Natural killer cell treated with Interleukin-12 subunit alpha and Interleukin-12 subunit beta and Interleukin-15 and Interleukin-18, amount 100 ng/mL, for 72 hours (primary cell): Measurements from ENCODE around the gene FAM3B. TPM values are rescaled to one million over a fixed set of nuclear protein-coding genes. Genes with fewer than 3 reads are reported as not detected.

Experiments
- ATAC-seq, 2 donors: fragments of 150-1000 bp; cut with Tn5 transposase in 1 of 2; sonication (Bioruptor Pico), chemical (Tn5 transposase) in 1 of 2; 2 replicates each; pipeline ENCODE4 v1.10.0; 2021
- DNase-seq: peaks from one replicate; pipeline ENCODE4 v3.0.0; 2022; ENCODE audit warnings: low spot score
- H3K27ac Mint-ChIP-seq, 2 donors: 1 replicate in 1 of 2; 2 replicates in 1 of 2; pipeline ENCODE4 v1.8.0; 2022; ENCODE audit warnings: mixed read lengths in 2 of 2, mild to moderate bottlenecking in 1 of 2, moderate library complexity in 1 of 2
- H3K27me3 Mint-ChIP-seq, 2 donors: 1 replicate in 1 of 2; 2 replicates in 1 of 2; pipeline ENCODE4 v1.8.0; 2022; ENCODE audit warnings: mixed read lengths in 2 of 2
- H3K36me3 Mint-ChIP-seq: one replicate; pipeline ENCODE4 v1.8.0; 2022; ENCODE audit warnings: mixed read lengths
- H3K4me1 Mint-ChIP-seq, 2 donors: 1 replicate in 1 of 2; 2 replicates in 1 of 2; pipeline ENCODE4 v1.8.0; 2022; ENCODE audit warnings: low read depth in 2 of 2, mixed read lengths in 2 of 2, mild to moderate bottlenecking in 1 of 2
- H3K4me3 Mint-ChIP-seq: one replicate; pipeline ENCODE4 v1.8.0; 2022; ENCODE audit warnings: mixed read lengths
- H3K9me3 Mint-ChIP-seq: 2 replicates; pipeline ENCODE4 v1.8.0; 2022; ENCODE audit warnings: mixed read lengths
- total RNA-seq, 2 donors: library from RNA; stranded (reverse); gene quantifications; one replicate each; pipeline ENCODE4 v1.2.3, GENCODE V29; 2022

Gene FAM3B
- total RNA-seq, 2 donors from 2014 or later: not detected

DNA sequence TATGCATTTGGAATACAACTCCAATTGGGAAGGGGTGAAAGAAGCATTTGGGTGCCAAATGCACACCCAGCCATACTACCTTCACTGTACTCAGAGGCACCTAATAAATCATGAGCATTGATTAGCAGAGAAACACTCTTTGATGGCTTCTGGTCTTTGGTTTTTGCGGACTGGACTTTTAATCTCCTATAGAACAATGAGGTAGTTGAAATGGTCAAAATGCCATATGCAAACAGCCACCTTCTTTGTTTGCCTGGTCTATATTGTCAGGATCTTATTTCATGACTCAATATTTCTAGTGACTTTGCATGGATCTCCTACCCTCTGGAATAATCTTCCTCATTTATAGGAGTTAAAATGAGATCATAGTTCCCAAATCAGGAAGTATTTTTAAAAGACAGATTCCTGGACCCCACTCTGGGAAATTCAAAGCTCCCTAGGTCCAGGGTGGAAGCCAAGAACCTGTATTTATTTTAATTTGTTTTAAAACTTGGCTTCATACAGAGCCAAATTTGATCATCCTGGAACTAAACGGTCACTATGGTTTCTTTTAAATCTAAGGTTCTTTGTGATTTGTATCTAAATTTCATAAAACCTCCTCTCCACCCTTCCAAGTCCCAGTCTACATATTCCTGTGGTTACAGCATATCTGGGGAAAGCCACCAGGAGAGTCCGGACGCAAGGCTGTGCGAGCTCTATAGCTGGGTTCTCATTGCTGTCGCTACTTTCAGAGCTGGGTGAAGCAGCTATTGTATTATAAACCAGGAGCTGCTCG is 8.7 kb downstream of the FAM3B start:
- no peaks in the 10 kb centered on the region for H3K36me3 Mint-ChIP-seq
- H3K27ac Mint-ChIP-seq: no peak overlapping the region
- H3K9me3 Mint-ChIP-seq: no peaks in the 10 kb centered on the region
- peaks cover 8 to 9% of the 10 kb centered on the region in 2 donors for H3K27me3 Mint-ChIP-seq
- H3K4me3 Mint-ChIP-seq: no peak overlapping the region
- ATAC-seq: no peak
- no peak for DNase-seq
- H3K4me1 Mint-ChIP-seq: no peaks in the 10 kb centered on the region

DNA sequence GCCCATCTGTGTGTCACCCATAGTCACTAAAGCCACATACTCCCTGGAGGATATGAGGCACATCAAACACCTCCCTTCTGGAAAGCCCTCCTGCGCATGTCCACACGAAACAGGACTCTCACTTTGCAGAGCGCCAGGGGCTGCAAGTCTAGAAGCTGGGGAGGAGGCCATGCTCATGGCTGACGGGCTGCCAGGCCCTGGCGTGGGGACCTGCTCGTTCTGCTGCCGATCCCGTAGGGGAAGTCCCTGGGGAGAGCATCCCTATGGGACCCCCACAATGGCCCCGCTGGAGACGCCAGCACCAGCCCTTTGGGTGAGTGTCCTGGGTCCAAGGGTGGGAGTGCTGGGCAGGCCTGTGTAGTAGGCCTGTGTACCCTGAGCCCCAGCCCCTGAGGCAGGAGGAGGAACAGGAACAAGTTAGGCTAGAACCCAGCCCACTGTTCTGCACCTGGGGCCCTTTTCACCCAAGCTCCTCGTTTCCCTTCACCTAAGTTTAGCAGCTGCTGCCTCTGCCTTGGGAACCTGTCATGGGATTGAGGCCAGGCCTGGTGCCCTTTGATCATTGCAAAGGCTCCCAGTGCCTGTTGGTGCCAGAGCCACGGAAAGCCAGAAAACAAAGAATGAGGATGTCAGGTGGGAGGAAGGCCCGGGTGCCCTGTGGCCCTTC is 9.9 kb downstream of the FAM3B start:
- DNase-seq (no peak), ATAC-seq (peak in 1 of 2 donors; percentile 24)
- H3K9me3 Mint-ChIP-seq: no peaks in the 10 kb centered on the region
- H3K27me3 Mint-ChIP-seq: peaks cover 13 to 14% of the 10 kb centered on the region in 2 donors
- no peak overlapping the region for H3K4me3 Mint-ChIP-seq
- H3K36me3 Mint-ChIP-seq: no peaks in the 10 kb centered on the region
- no peak overlapping the region for H3K27ac Mint-ChIP-seq
- no peaks in the 10 kb centered on the region for H3K4me1 Mint-ChIP-seq

- DNase-seq (no peak), ATAC-seq (no peak)
- Mint-ChIP-seq H3K27me3 (peaks cover 18 to 26% of the 10 kb centered on the region in 2 donors), H3K4me1 (no peaks in the 10 kb centered on the region), H3K4me3 (no peak overlapping the region), H3K27ac (no peak overlapping the region), H3K36me3 (no peaks in the 10 kb centered on the region), H3K9me3 (no peaks in the 10 kb centered on the region)
These were observed 11.2 kb downstream of the FAM3B start for GRCh38 chr21:41327753-41328152.

GRCh38 chr21:41328660-41329607 is 12.3 kb downstream of the FAM3B start:
- Mint-ChIP-seq H3K4me3 (no peak overlapping the region), H3K4me1 (no peaks in the 10 kb centered on the region), H3K36me3 (peaks cover 7% of the 10 kb centered on the region), H3K9me3 (no peaks in the 10 kb centered on the region), H3K27ac (no peak overlapping the region), H3K27me3 (peaks cover 26 to 37% of the 10 kb centered on the region in 2 donors)
- no peak for DNase-seq
- no peak for ATAC-seq

GRCh38 chr21:41333752-41334151 is 17.2 kb downstream of the FAM3B start:
- no peak for ATAC-seq
- H3K9me3 Mint-ChIP-seq: no peaks in the 10 kb centered on the region
- no peak for DNase-seq
- H3K4me3 Mint-ChIP-seq: no peak overlapping the region
- H3K36me3 Mint-ChIP-seq: peaks cover 7% of the 10 kb centered on the region
- H3K4me1 Mint-ChIP-seq: no peaks in the 10 kb centered on the region
- no peak overlapping the region for H3K27ac Mint-ChIP-seq
- H3K27me3 Mint-ChIP-seq: peaks cover 30 to 38% of the 10 kb centered on the region in 2 donors

GRCh38 chr21:41337515-41337914 is 20.9 kb downstream of the FAM3B start:
- ATAC-seq: peak; percentile 49 to 61
- H3K4me3 Mint-ChIP-seq: no peak overlapping the region
- no peaks in the 10 kb centered on the region for H3K9me3 Mint-ChIP-seq

GRCh38 chr21:41338455-41338854 is 21.9 kb downstream of the FAM3B start:
- Mint-ChIP-seq H3K4me3 (no peak overlapping the region), H3K27me3 (peaks cover 23 to 34% of the 10 kb centered on the region in 2 donors), H3K4me1 (no peaks in the 10 kb centered on the region), H3K36me3 (peaks cover 12% of the 10 kb centered on the region), H3K9me3 (no peaks in the 10 kb centered on the region), H3K27ac (no peak overlapping the region)
- DNase-seq: no peak
- no peak for ATAC-seq

More at GRCh38 chr21:41337515-41337914, 20.9 kb downstream of the FAM3B start:
- Mint-ChIP-seq H3K4me1 (no peaks in the 10 kb centered on the region), H3K27ac (no peak overlapping the region), H3K27me3 (peaks cover 26 to 34% of the 10 kb centered on the region in 2 donors), H3K36me3 (peaks cover 13% of the 10 kb centered on the region)
- DNase-seq: no peak

DNA sequence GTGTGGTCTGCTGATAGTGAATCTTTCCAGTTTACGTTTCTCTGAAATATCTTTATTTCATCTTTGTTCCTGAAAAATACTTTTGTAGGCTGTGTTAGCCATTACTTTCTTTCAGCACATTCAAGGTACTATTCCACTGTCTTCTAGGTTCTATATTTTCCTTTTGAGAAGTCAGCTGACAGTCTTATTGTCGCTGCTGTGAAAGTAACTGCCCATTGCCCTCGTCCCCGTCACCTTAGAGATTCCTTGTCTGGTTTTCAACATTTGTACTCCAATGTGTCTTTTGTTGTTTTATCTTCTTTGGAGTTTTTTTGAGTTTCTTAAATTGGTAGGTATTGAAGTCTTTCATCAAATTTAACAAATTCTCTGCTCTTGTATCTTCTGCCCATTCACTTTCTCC is 25.4 kb downstream of the FAM3B start:
- ATAC-seq: no peak
- peaks cover 27 to 39% of the 10 kb centered on the region in 2 donors for H3K27me3 Mint-ChIP-seq
- no peak for DNase-seq
- H3K9me3 Mint-ChIP-seq: no peaks in the 10 kb centered on the region
- H3K27ac Mint-ChIP-seq: no peak overlapping the region
- H3K4me1 Mint-ChIP-seq: no peaks in the 10 kb centered on the region
- H3K36me3 Mint-ChIP-seq: peaks cover 7% of the 10 kb centered on the region
- no peak overlapping the region for H3K4me3 Mint-ChIP-seq

GRCh38 chr21:41344146-41344545 is 27.5 kb downstream of the FAM3B start:
- no peak overlapping the region for H3K27ac Mint-ChIP-seq

DNA sequence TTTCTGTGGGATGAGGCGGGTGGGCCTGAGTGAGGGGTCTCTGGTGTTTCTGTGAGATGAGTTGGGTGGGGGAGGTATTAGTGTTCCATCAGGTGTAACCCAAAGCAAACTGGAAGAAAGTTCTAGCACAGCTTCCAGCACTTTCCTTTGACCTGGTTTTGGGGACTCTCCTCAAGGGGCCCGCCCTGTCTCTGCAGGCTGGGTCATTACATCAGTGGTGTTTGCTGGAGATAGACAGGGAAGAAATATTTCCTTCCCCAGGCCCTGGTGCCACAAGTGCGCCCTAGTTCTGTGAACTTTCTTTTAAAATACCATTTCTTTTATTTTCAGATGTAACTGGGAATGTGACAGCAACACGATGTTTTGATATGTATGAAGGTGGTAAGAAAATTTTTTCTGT is 28.8 kb downstream of the FAM3B start:
- Mint-ChIP-seq H3K36me3 (peaks cover 7% of the 10 kb centered on the region), H3K4me3 (no peak overlapping the region), H3K4me1 (no peaks in the 10 kb centered on the region), H3K27ac (no peak overlapping the region), H3K9me3 (no peaks in the 10 kb centered on the region), H3K27me3 (peaks cover 23 to 34% of the 10 kb centered on the region in 2 donors)
- no peak for DNase-seq
- no peak for ATAC-seq

More at GRCh38 chr21:41344146-41344545, 27.5 kb downstream of the FAM3B start:
- Mint-ChIP-seq H3K36me3 (peaks cover 7% of the 10 kb centered on the region), H3K27me3 (peaks cover 26 to 42% of the 10 kb centered on the region in 2 donors), H3K4me1 (no peaks in the 10 kb centered on the region), H3K4me3 (no peak overlapping the region), H3K9me3 (no peaks in the 10 kb centered on the region)
- ATAC-seq (no peak), DNase-seq (no peak)

- H3K27ac Mint-ChIP-seq: no peak overlapping the region
- no peaks in the 10 kb centered on the region for H3K4me1 Mint-ChIP-seq
- no peak overlapping the region for H3K4me3 Mint-ChIP-seq
- H3K27me3 Mint-ChIP-seq: peaks cover 28 to 41% of the 10 kb centered on the region in 2 donors
- DNase-seq: no peak
- peaks cover 7% of the 10 kb centered on the region for H3K36me3 Mint-ChIP-seq
- ATAC-seq: peak in 1 of 2 donors; percentile 24
- H3K9me3 Mint-ChIP-seq: no peaks in the 10 kb centered on the region
These were observed 29.5 kb downstream of the FAM3B start for GRCh38 chr21:41345934-41346685.

GRCh38 chr21:41346758-41347157 is 30.2 kb downstream of the FAM3B start:
- no peaks in the 10 kb centered on the region for H3K4me1 Mint-ChIP-seq
- H3K27me3 Mint-ChIP-seq: peaks cover 23 to 38% of the 10 kb centered on the region in 2 donors
- DNase-seq (no peak), ATAC-seq (no peak)
- H3K27ac Mint-ChIP-seq: no peak overlapping the region
- H3K36me3 Mint-ChIP-seq: peaks cover 7% of the 10 kb centered on the region
- no peaks in the 10 kb centered on the region for H3K9me3 Mint-ChIP-seq
- H3K4me3 Mint-ChIP-seq: no peak overlapping the region

DNA sequence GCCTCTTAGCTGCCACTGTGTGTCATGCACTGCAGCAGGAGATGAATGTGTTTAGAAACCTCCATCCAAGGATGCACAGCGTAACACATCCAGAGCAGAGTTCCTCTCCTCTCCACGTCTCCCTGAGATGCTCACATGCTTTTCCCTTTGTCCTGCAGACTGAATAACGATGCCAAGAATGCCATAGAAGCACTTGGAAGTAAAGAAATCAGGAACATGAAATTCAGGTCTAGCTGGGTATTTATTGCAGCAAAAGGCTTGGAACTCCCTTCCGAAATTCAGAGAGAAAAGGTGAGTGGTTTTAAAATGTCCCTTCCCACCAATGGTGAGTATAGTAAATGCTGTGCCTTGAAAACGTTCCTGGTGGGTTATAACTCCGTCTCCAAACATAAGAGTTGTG is 31.8 kb downstream of the FAM3B start:
- Mint-ChIP-seq H3K9me3 (no peaks in the 10 kb centered on the region), H3K4me1 (no peaks in the 10 kb centered on the region), H3K4me3 (no peak overlapping the region), H3K27ac (no peak overlapping the region), H3K36me3 (no peaks in the 10 kb centered on the region), H3K27me3 (peaks cover 16 to 22% of the 10 kb centered on the region in 2 donors)
- no peak for DNase-seq
- no peak for ATAC-seq
